MV-4-11 (cell line): ENCODE results near the gene TRAFD1.
A peak's percentile ranks its signal among the peaks of the same experiment; 100 is the strongest.
"Not testable (repeated sequence)": the region's sequence is repeated elsewhere in the genome, so short reads cannot be mapped to it uniquely, and the experiment has no call there.

Experiments
- DNase-seq: peaks from one replicate; lab custom pipeline; 2025; lab: John Stamatoyannopoulos, UW

TRAFD1 gene

DNA sequence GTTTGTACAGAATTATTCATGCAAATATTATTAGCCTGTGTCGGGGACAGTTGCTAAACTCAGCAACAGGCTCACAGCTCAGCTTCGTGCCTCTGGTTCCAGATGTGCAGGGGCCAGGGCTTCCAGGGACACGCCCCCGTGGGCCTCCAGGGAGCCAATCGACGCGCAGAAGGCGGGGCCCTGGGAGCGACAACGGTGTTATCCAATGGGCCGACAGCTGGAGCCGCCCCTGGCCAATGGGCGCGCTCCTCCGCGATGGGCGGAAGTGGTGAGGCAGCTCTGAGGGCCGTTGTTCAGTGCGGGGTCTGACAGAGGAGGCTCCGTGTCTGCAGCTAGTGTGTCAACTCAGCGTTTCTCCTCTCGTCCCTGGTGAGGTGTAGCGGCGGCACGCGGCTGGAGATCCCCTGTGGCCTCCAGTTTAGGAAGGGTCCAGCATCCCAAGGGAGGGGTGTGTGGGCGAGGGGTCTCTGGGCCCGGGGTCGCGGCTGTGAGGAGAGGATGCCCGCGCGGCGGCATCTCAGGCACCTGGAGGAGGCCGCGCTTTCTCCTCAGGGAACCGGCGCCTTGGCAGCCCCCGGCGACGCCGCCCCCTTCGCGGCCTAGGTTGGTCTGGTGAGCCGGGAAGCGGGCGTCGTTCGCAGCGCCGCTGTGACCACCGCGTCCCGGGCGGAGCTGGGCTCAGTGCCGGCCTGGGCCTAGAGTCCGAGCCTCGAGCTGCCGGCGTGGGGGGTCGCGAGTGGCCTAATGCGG lies at the start of gene TRAFD1:
Gene TRAFD1, plus strand, starts transcription at position 311 of the 750 bp plus-strand sequence. CDS start 4,963 bp downstream, outside the sequence.
- DNase-seq, result peak; percentile 96

GRCh38 chr12:112087055-112087850 lies 38.1 kb upstream of the TRAFD1 start:
- DNase-seq, result no peak

- no peak for DNase-seq
Observed at GRCh38 chr12:112087851-112088250, 37.5 kb upstream of the TRAFD1 start.

DNA sequence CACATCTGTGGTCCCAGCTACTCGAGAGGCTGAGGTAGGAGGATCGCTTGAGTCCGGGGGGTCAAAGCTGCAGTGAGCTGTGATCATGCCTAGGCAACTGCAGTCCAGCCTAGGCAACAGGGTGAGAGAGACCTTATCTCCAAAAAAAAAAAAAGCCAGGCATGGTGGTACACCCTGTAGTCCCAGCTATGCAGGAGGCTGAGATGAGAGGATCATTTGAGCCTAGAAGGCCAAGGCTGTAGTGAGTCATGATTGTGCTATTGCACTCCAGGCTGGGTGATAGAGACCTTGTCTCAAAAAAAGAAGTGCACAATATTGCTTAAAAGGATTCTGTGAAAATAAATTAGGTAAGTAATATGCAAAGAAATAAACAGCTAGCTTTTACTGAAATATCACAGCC lies 33.8 kb upstream of the TRAFD1 start:
- DNase-seq, result no peak

DNA sequence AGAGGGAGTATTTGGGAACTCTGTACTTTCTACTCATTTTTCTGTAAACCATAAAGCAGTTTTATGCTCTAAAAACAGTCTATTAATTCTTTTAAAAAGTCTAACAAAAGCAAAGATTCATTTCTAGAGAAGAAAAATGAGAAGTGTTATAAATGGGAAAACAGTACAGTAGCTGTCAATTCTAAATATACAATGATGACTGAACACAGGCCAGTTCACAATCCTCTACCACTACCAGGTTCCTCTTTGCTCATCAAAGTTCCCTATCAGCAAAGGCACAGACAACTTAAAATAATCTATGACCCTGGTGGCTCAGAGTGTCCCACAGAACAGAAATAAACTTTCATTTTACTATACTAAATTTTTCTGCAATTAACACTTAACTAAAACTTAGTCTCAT lies 29.3 kb upstream of the TRAFD1 start:
- DNase-seq, result peak; percentile 77

DNA sequence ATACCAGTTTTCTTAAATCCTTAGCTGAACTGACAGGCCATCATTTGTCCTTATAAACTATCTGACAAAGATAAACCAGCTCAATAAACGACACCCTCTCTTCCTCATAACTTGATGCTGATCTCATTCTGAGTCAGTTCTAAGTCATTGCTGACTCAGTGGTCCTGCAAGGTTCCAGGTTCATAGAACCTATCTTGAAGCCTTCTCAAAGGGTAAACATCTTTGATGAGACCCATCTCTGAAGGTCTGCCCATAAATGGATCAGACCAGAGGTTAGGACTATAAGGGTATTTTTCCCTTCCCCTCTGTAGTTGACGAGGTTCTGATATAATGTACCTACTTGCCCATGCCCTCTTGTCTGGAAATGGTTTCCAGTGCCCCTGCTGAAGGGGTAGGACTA lies 28.7 kb upstream of the TRAFD1 start:
- DNase-seq, result no peak

GRCh38 chr12:112097641-112098040 lies 27.7 kb upstream of the TRAFD1 start:
- DNase-seq, result no peak

- DNase-seq, result not testable (repeated sequence)
Observed at GRCh38 chr12:112100500-112100899, 24.9 kb upstream of the TRAFD1 start.

DNA sequence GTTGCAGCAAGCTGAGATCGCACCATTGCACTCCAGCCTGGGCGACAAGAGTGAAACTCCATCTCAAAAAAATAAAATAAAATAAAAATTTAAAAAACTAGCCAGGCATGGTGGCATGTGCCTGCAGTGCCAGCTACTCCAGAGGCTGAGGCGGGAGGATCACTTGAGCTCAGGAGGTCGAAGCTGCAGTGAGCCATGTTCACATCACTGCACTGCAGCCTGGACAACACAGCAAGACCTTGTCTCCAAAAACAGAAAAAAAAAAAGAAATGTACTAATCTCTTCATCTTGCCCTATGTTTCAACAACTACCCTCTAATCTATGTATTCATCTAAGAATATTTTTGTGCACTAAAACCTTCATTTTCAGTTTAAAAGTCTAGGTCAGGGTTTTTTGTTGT lies 23.2 kb upstream of the TRAFD1 start:
- DNase-seq, result no peak

DNA sequence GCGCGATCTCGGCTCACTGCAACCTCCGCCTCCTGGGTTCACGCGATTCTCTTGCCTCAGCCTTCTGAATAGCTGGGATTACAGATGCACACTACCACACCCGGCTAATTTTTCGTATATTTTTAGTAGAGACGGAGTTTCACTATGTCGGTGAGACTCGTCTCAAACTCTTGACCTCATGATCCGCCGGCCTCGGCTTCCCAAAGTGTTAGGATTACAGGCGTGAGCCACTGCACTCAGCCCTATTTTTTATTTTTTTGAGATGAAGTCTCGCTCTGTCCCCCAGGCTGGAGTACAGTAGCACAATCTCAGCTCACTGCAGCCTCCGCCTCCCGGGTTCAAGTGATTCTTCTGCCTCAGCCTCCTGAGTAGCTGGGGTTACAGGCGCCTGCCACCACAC lies 22.6 kb upstream of the TRAFD1 start:
- DNase-seq, result not testable (repeated sequence)

DNA sequence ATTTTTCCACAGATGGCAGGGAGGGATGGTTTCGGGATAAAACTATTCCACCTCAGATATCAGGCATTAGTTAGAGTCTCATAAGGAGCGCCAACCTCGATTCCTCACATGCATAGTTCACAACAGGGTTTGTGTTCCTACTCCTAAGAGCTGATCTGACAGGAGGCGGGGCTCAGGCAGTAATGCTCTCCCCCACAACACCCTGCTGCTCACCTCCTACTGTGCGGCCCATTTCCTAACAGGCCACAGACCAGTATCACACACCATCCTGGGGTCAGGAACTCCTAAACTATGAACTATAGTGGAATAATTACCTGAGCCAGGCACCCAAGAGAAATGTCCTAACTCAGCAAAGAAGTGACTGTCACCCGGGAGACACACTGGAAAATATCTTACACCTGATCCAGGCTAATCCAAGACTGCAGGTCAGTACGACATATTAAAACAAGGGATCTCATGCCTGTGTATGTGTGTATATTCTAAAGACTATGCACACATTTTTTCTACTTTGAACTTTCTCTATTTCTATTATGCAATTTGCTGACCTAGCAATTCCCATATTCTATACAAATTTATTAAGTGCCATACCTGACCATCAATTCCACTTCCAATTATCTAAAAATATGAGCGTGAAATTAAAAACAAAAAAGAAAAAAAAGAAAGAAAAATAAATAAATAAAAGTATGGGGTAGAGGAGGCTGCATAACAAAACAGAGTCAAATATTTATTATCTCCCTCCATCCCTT lies 21.4 kb upstream of the TRAFD1 start:
- no peak for DNase-seq

DNA sequence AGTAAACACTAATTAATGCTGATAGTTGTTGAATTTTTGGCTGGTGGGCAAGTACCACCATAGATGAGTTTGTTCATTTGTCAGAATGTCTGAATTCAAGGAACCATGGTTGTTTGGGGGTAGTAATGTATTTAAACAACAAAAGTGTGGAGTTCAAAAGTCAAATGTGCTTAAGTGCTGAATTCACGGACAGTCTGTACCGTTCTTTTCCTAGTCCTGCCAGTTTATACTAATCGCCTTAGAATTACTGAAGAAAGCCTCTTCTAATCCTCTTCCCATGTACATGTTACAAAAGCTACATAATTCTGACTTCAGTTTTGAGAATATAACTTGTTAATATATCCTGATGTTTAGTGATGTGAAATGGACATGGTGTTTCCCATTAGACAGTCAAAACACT lies 19.5 kb upstream of the TRAFD1 start:
- no peak for DNase-seq

DNA sequence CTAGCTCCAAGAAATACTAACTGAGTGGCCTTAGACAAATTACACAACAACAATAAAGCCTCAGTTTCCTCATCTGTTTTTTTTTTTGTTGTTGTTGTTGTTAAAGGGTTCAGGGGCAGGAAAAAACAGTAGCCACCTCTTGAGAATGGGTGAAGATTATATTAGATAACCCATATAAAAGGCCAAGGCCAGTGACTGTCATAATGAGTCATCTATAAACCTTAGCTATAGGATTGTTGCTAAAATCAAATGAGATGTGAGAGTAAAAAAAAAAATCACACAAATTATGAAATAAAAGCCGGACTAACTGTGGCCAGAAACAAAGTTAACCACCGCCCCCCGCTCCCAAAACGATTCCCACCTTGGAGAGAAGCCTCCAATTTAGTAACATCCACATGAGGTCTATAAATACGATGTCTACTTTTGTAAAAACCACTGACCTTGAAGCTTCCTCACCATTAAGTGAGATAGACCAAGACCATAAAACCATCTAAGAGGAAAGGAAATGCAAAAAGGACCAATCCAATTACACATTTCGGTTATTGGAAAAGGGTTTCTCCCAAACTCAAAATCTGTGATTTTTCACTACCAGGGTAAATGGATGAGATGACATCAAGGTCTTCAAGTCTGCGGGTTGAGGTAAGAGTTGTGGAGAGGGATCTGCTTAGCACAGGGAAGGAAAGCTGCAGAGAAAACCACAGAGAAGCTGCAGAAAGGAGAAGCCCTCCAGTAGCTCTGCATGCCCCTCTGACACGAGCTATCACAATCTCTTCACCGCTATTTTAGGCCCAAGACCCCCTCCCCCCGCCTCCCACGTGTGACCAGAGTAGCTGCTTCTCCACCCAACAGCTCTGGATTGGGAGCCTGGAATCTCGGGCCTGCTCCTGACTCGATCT lies 17.8 kb upstream of the TRAFD1 start:
- peak; percentile 72 for DNase-seq

GRCh38 chr12:112108202-112109079 lies 16.9 kb upstream of the TRAFD1 start, which contains the start of gene NAA25:
Gene NAA25, minus strand, starts transcription at chr12:112108783. Its CDS starts 10 bp downstream, at chr12:112108773.
- DNase-seq, result peak; percentile 83

GRCh38 chr12:112110787-112111662 lies 14.3 kb upstream of the TRAFD1 start:
- not testable (repeated sequence) for DNase-seq

DNA sequence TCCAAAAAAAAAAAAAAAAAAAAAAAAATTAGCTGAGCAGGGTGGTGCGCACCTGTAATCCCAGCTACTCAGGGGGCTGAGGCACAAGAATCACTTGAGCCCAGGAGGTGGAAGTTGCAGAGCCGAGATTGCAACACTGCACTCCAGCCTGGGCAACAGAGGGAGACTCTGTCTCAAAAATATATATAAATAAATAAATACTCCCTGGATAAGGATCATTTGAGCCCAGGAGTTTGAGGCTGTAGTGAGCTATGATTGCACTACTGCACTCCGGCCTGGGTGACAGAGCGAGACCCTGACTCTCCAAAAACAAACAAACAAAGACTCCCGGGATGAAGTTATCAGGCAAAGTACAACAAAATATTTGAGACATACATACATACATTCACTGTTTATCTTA lies 13.4 kb upstream of the TRAFD1 start:
- DNase-seq, result no peak

DNA sequence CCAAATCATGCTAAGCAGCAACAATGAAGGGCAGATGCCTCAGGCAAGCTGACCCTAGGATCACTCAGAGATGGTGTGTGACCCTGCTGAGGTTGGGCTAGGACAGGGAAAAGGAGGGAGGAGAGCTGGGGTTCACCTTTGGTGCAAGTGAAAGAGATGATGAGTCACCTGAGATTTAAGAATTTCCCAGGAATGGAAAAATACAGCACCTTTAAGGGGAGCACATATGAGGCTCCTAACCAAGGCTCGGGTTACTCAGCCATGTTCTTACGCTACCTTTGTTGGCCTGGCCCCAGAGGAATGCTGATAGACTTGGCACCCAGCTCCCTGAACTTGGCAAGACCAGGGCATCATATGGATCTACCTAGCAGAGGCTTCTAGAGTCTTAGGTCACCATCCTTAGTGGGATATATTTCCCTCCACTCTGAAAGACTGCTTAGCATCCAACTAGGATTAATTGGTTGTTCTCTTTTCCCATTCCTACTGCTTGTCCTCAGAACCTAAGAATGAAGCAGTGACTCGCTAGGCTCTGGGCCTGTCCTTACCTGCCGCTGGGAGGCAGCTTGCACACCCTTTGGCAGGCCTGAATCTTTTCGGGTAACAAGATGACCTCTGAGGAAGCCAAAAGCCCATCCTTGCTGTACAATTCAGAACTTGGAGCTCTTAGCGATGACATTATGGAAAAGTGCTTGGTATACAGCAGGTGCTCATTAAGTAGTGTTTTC lies 12.8 kb upstream of the TRAFD1 start:
- no peak for DNase-seq

GRCh38 chr12:112115259-112116045 lies 9.9 kb upstream of the TRAFD1 start:
- no peak for DNase-seq
